Loucy (cell line): Measurements from ENCODE around the gene SEC11A.

Experiments used
- H2AFZ ChIP-seq: fragments of 200-600 bp; sonication (generic); 2 replicates; pipeline ENCODE4 v1.6.0; 2016; ENCODE audit warnings: antibody characterized with exemption, mild to moderate bottlenecking, low read length, moderate library complexity
- H3F3A ChIP-seq: fragments of 200-600 bp; 2 replicates; pipeline ENCODE4 v1.6.0; 2016; ENCODE audit warnings: antibody characterized with exemption, low read depth, mild to moderate bottlenecking
- H3K27me3 ChIP-seq: fragments of 200-600 bp; sonication (generic); 2 replicates; pipeline ENCODE4 v1.6.1; 2014; ENCODE audit warnings: low read length, mild to moderate bottlenecking; ENCODE audit not compliant: insufficient read depth, poor library complexity, severe bottlenecking
- H3K36me3 ChIP-seq: fragments of 200-600 bp; sonication (generic); 2 replicates; pipeline ENCODE4 v1.6.1; 2016; ENCODE audit warnings: low read length; ENCODE audit not compliant: insufficient read depth
- H3K4me1 ChIP-seq: fragments of 200-600 bp; sonication (generic); 2 replicates; pipeline ENCODE4 v1.5.1; 2014; ENCODE audit warnings: low read length, mild to moderate bottlenecking; ENCODE audit not compliant: insufficient read depth, poor library complexity, severe bottlenecking
- H3K4me2 ChIP-seq: fragments of 200-600 bp; sonication (generic); 2 replicates; pipeline ENCODE4 v1.6.0; 2014; ENCODE audit warnings: antibody characterized with exemption, low read length, low read depth, mild to moderate bottlenecking; ENCODE audit not compliant: poor library complexity, severe bottlenecking
- H3K4me3 ChIP-seq: fragments of 200-600 bp; sonication (generic); 2 replicates; pipeline ENCODE4 v1.5.1; 2014; ENCODE audit warnings: low read length, mild to moderate bottlenecking, mixed read lengths; ENCODE audit not compliant: poor library complexity, severe bottlenecking
- H3K79me2 ChIP-seq: fragments of 200-600 bp; sonication (generic); 2 replicates; pipeline ENCODE4 v1.6.1; 2014; ENCODE audit warnings: low read length; ENCODE audit not compliant: insufficient read depth
- H3K9ac ChIP-seq: fragments of 200-600 bp; sonication (generic); 2 replicates; pipeline ENCODE4 v1.6.0; 2014; ENCODE audit warnings: mild to moderate bottlenecking, low read depth, low read length, moderate library complexity; ENCODE audit not compliant: poor library complexity, severe bottlenecking
- H3K9me2 ChIP-seq: fragments of 200-600 bp; sonication (generic); replicated peaks from 2 replicates; pipeline ENCODE4 v1.6.1; 2016; ENCODE audit warnings: low read depth, low read length, mixed read lengths
- H3K9me3 ChIP-seq: fragments of 200-600 bp; sonication (generic); 2 replicates; pipeline ENCODE4 v1.6.1; 2014; ENCODE audit warnings: mild to moderate bottlenecking, antibody characterized with exemption, low read length, low read depth; ENCODE audit not compliant: insufficient read depth
- H4K20me1 ChIP-seq: fragments of 200-600 bp; sonication (generic); 2 replicates; pipeline ENCODE4 v1.6.0; 2014; ENCODE audit warnings: antibody characterized with exemption, low read length, mild to moderate bottlenecking; ENCODE audit not compliant: insufficient read depth, poor library complexity, severe bottlenecking
- EZH2phosphoT487 ChIP-seq: fragments of 200-600 bp; IDR thresholded peaks from 2 replicates; pipeline ENCODE4 v1.6.1; 2018; ENCODE audit warnings: antibody characterized with exemption, mild to moderate bottlenecking, moderate library complexity, borderline replicate concordance
- TF ChIP-seq, protein P1 (sequence below): fragments of 200-600 bp; sonication (generic); conservative IDR thresholded peaks from 2 replicates; pipeline ENCODE4 v1.5.1; 2014; ENCODE audit warnings: mild to moderate bottlenecking, antibody characterized with exemption, low read length

Gene SEC11A

DNA sequence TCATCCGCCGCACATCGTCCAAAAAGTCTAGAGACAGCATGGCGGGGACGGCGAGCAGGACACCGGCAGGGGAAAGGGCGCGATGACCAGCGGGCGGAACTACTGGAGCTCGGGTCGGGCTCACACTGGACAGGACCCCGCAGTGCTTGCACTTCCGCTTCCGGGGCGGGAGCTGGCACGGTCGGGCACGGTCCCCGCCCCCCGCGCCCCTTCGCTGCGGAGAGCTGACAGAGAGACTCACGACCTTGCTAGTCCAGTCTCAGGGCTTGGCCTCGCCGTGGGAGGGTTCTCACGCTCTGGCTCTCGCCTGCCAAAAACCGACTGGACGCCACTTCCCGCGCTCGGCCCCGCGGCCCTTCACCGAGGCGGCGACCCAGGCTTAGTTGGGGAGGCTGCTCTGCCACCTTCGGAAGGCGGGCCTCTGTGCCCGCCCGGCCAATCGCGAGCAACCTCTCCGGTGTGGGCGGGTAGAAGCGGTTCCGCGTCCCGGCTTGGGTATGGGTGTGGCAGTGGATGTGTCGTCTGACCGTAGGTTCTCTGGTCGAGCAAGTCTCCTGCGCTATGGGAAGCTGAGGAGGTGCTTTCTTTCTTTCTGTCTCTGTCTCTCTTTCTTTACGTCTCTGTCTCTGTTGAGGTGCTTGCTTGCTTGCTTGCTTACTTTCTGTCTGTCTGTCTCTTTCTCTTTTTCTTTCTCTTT is at the start of gene SEC11A:
Gene SEC11A, minus strand, starts transcription at position 104 of the 697 bp plus-strand sequence. Its CDS starts 64 bp downstream, at position 40.
- H2AFZ ChIP-seq, result peak within 1 kb of the TSS; percentile 94

GRCh38 chr15:84765675-84766074 is 49.7 kb upstream of the SEC11A start:
- Histone ChIP-seq H3K36me3 (peaks cover 51% of the 10 kb centered on the region), H3K4me2 (no peak overlapping the region), H3K4me1 (peaks cover 9% of the 10 kb centered on the region), H3K9me2 (no peaks in the 10 kb centered on the region), H3K4me3 (no peak overlapping the region), H3F3A (no peaks in the 10 kb centered on the region), H4K20me1 (peaks cover 28% of the 10 kb centered on the region), H3K79me2 (peaks cover 90% of the 10 kb centered on the region), H3K27me3 (no peaks in the 10 kb centered on the region), H2AFZ (no peak overlapping the region), H3K9me3 (no peaks in the 10 kb centered on the region), H3K9ac (no peak overlapping the region)
- TF ChIP-seq, protein P1, sequence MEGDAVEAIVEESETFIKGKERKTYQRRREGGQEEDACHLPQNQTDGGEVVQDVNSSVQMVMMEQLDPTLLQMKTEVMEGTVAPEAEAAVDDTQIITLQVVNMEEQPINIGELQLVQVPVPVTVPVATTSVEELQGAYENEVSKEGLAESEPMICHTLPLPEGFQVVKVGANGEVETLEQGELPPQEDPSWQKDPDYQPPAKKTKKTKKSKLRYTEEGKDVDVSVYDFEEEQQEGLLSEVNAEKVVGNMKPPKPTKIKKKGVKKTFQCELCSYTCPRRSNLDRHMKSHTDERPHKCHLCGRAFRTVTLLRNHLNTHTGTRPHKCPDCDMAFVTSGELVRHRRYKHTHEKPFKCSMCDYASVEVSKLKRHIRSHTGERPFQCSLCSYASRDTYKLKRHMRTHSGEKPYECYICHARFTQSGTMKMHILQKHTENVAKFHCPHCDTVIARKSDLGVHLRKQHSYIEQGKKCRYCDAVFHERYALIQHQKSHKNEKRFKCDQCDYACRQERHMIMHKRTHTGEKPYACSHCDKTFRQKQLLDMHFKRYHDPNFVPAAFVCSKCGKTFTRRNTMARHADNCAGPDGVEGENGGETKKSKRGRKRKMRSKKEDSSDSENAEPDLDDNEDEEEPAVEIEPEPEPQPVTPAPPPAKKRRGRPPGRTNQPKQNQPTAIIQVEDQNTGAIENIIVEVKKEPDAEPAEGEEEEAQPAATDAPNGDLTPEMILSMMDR, result no peak
- no peak for TF ChIP-seq EZH2phosphoT487

More for the DNA sequence above, at the start of gene SEC11A:
- H3K4me3 ChIP-seq, result peak within 1 kb of the TSS; percentile 91
- no peaks in the 10 kb centered on the region for H3F3A ChIP-seq
- H3K9ac ChIP-seq, result peak within 1 kb of the TSS; percentile 92
- H3K36me3 ChIP-seq, result no peaks in the 10 kb centered on the region
- no peak for TF ChIP-seq EZH2phosphoT487
- TF ChIP-seq, protein P1, result no peak
- H3K9me3 ChIP-seq, result no peaks in the 10 kb centered on the region
- H3K27me3 ChIP-seq, result no peaks in the 10 kb centered on the region
- peak within 1 kb of the TSS; percentile 87 for H3K4me2 ChIP-seq
- peaks cover 26% of the 10 kb centered on the region for H4K20me1 ChIP-seq
- peaks cover 25% of the 10 kb centered on the region for H3K4me1 ChIP-seq
- H3K9me2 ChIP-seq, result no peaks in the 10 kb centered on the region
- peaks cover 48% of the 10 kb centered on the region for H3K79me2 ChIP-seq

DNA sequence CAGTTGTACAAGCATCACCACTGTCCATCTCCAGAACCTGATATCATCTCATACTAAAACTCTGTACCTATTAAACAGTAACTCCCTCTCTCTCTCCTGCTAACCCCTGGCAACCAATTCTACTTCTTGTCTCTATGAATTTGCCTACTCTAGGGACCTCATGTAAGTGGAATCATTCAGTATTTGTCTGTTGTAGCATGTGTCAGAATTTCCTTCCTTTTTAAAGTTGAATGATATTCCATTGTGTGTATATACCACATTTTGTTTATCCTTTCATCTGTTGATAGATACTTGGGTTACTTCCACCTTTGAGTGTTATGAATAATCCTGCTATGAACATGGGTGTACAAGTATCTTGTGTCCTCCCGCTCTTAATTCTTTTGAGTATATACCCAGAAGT is 49.0 kb upstream of the SEC11A start:
- peaks cover 44% of the 10 kb centered on the region for H3K36me3 ChIP-seq
- H3K79me2 ChIP-seq, result peaks cover 90% of the 10 kb centered on the region
- H4K20me1 ChIP-seq, result peaks cover 32% of the 10 kb centered on the region

More for the DNA sequence above, 49.0 kb upstream of the SEC11A start:
- Histone ChIP-seq H3K4me2 (no peak overlapping the region), H3K9ac (no peak overlapping the region), H3K4me3 (no peak overlapping the region), H2AFZ (no peak overlapping the region), H3K9me2 (no peaks in the 10 kb centered on the region), H3K27me3 (no peaks in the 10 kb centered on the region), H3K4me1 (peaks cover 9% of the 10 kb centered on the region), H3K9me3 (no peaks in the 10 kb centered on the region), H3F3A (no peaks in the 10 kb centered on the region)
- TF ChIP-seq, protein P1, result no peak
- no peak for TF ChIP-seq EZH2phosphoT487
